ENCODE data around the gene OSCP1.

Gene OSCP1

GRCh38 chr1:36382669-36383068, 67.6 kb downstream of the OSCP1 start:
- Histone ChIP-seq H3K27ac (replicated peaks) (no peak overlapping the region), H3K27me3 (ENCODE audit: insufficient read depth, poor library complexity, severe bottlenecking) (no peaks in the 10 kb centered on the region), H3K4me3 (replicated peaks; ENCODE audit: insufficient read depth, low read length) (no peak overlapping the region)
- TF ChIP-seq CTCF (IDR thresholded peaks at IDR 0.05; ENCODE audit: insufficient read depth, low read length): no peak
- no peak for TF ChIP-seq REST (IDR thresholded peaks at IDR 0.05; ENCODE audit: insufficient replicate concordance, low read depth)
- TF ChIP-seq GABPA (IDR thresholded peaks at IDR 0.05; ENCODE audit: low read depth): no peak
- no peak for TF ChIP-seq SPI1 (IDR thresholded peaks at IDR 0.05; ENCODE audit: borderline replicate concordance, low read depth)
- TF ChIP-seq POLR2AphosphoS5 (IDR thresholded peaks at IDR 0.05; ENCODE audit: low read depth): no peak
- no peak for DNase-seq (ENCODE audit: low read depth in 1 of 2, low spot score in 1 of 2)

- Histone ChIP-seq H3K27ac (replicated peaks) (no peak overlapping the region), H3K4me3 (replicated peaks; ENCODE audit: insufficient read depth, low read length) (no peak overlapping the region), H3K27me3 (ENCODE audit: insufficient read depth, poor library complexity, severe bottlenecking) (no peaks in the 10 kb centered on the region)
- TF ChIP-seq GABPA (IDR thresholded peaks at IDR 0.05; ENCODE audit: low read depth): no peak
- TF ChIP-seq REST (IDR thresholded peaks at IDR 0.05; ENCODE audit: insufficient replicate concordance, low read depth): no peak
- no peak for TF ChIP-seq POLR2AphosphoS5 (IDR thresholded peaks at IDR 0.05; ENCODE audit: low read depth)
- TF ChIP-seq CTCF (IDR thresholded peaks at IDR 0.05; ENCODE audit: insufficient read depth, low read length): no peak
- TF ChIP-seq SPI1 (IDR thresholded peaks at IDR 0.05; ENCODE audit: borderline replicate concordance, low read depth): no peak
- no peak for DNase-seq (ENCODE audit: low read depth in 1 of 2, low spot score in 1 of 2)
These were observed 68.0 kb downstream of the OSCP1 start for GRCh38 chr1:36382231-36382630.

- Histone ChIP-seq H3K27ac (replicated peaks) (no peak overlapping the region), H3K27me3 (ENCODE audit: insufficient read depth, poor library complexity, severe bottlenecking) (no peaks in the 10 kb centered on the region), H3K4me3 (replicated peaks; ENCODE audit: insufficient read depth, low read length) (no peak overlapping the region)
- TF ChIP-seq POLR2AphosphoS5 (IDR thresholded peaks at IDR 0.05; ENCODE audit: low read depth): no peak
- no peak for TF ChIP-seq REST (IDR thresholded peaks at IDR 0.05; ENCODE audit: insufficient replicate concordance, low read depth)
- no peak for DNase-seq (ENCODE audit: low read depth in 1 of 2, low spot score in 1 of 2)
These were observed 68.8 kb downstream of the OSCP1 start for GRCh38 chr1:36381405-36381804.

- Histone ChIP-seq H3K4me3 (replicated peaks; ENCODE audit: insufficient read depth, low read length) (no peak overlapping the region), H3K27me3 (ENCODE audit: insufficient read depth, poor library complexity, severe bottlenecking) (no peaks in the 10 kb centered on the region), H3K27ac (replicated peaks) (no peak overlapping the region)
- no peak for DNase-seq (ENCODE audit: low read depth in 1 of 2, low spot score in 1 of 2)
- TF ChIP-seq GABPA (IDR thresholded peaks at IDR 0.05; ENCODE audit: low read depth): no peak
These were observed 69.5 kb downstream of the OSCP1 start for GRCh38 chr1:36380782-36381181.
